ENCODE results near the gene JAKMIP1.
A peak's percentile ranks its signal among the peaks of the same experiment; 100 is the strongest.

JAKMIP1 gene

DNA sequence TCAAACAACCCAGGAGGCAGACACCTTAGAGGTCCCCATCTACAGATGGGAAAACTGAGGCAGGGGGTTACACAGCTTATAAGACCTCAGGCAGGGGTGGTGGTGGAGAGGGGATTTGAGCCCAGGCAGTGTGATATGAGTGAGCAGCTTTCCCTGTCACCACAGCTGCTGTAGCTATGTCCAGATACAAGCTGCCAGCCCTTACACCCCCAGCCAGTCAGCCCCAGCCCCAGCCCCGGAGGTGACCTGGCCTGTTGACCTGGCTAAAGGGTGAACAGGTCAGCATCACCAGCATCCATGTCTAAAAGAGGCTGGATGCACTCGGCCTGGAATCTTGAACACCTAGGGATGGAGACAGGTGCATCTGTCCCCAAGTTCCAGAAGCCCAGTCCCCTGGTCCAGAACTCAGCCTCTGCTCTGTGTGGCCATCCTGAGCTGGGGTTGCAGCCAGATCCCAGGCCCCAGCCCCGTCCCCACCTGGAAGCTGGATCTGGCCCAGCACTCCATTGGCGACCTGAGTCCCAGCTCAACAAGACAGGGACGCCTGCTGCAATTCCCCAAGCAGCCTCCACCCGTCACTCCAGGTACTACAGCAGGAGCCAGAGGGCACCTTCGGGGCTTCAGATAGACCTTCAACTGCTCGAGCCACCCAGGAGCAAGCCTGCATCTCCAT lies 89.5 kb downstream of the JAKMIP1 start:
- Histone ChIP-seq H3K27me3 (ENCODE audit: insufficient read depth, low read length, poor library complexity, severe bottlenecking) (no peaks in the 10 kb centered on the region), H3K9me2 (replicated peaks; ENCODE audit: low read depth, low read length) (no peaks in the 10 kb centered on the region), H3K4me1 (ENCODE audit: insufficient read depth, low read length, poor library complexity, severe bottlenecking) (no peaks in the 10 kb centered on the region), H3K9me3 (ENCODE audit: insufficient read depth, low read depth, low read length) (no peaks in the 10 kb centered on the region), H3K36me3 (ENCODE audit: insufficient read depth, low read length) (no peaks in the 10 kb centered on the region), H3K79me2 (ENCODE audit: insufficient read depth, low read length) (no peaks in the 10 kb centered on the region), H2AFZ (ENCODE audit: low read length) (no peak overlapping the region), H3K9ac (ENCODE audit: low read depth, low read length, poor library complexity, severe bottlenecking) (no peak overlapping the region), H3K4me2 (ENCODE audit: low read depth, low read length, poor library complexity, severe bottlenecking) (no peak overlapping the region), H4K20me1 (ENCODE audit: insufficient read depth, low read length, poor library complexity, severe bottlenecking) (no peaks in the 10 kb centered on the region), H3F3A (ENCODE audit: low read depth) (no peaks in the 10 kb centered on the region), H3K4me3 (ENCODE audit: low read length, poor library complexity, severe bottlenecking) (no peak overlapping the region)
- TF ChIP-seq, protein P1, sequence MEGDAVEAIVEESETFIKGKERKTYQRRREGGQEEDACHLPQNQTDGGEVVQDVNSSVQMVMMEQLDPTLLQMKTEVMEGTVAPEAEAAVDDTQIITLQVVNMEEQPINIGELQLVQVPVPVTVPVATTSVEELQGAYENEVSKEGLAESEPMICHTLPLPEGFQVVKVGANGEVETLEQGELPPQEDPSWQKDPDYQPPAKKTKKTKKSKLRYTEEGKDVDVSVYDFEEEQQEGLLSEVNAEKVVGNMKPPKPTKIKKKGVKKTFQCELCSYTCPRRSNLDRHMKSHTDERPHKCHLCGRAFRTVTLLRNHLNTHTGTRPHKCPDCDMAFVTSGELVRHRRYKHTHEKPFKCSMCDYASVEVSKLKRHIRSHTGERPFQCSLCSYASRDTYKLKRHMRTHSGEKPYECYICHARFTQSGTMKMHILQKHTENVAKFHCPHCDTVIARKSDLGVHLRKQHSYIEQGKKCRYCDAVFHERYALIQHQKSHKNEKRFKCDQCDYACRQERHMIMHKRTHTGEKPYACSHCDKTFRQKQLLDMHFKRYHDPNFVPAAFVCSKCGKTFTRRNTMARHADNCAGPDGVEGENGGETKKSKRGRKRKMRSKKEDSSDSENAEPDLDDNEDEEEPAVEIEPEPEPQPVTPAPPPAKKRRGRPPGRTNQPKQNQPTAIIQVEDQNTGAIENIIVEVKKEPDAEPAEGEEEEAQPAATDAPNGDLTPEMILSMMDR (conservative IDR thresholded peaks at IDR 0.05; ENCODE audit: low read length): no peak
- TF ChIP-seq EZH2phosphoT487 (IDR thresholded peaks at IDR 0.05; ENCODE audit: borderline replicate concordance): no peak

DNA sequence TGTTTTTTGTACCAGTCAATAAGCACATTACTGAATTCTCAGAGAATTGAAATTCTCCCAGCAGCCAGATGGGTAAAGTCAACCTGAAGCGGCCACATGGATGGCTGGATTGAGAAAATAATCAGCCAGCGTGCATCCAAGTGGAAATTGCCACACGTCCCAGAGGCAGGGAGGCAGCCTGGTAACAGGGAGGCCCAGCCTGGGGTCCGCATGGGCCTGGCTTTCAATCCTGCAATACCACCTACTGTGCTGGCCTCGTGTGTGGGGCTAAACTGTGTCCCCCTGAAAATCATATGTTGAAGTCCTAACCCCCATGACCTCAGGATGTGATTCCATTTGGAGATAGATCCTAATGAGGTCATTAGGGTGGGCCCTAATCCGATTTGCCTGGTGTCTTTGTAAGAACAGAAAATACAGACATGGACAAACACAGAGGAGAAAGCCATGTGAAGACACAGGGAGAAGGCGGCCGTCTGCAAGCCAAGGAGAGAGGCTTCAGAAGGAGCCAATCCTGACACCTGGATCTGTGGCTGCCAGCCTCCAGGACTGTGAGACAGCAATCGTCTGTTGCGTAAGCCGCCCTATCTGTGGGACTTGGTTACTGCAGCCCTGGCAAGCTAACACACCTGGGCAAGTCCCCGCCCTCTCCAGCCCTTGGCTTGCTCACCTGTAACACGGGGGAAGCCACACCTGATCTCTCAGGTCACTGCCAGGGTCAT lies 90.3 kb downstream of the JAKMIP1 start:
- Histone ChIP-seq H3K4me3 (ENCODE audit: low read length, poor library complexity, severe bottlenecking) (no peak overlapping the region), H3K4me2 (ENCODE audit: low read depth, low read length, poor library complexity, severe bottlenecking) (no peak overlapping the region)
- no peak for TF ChIP-seq EZH2phosphoT487 (IDR thresholded peaks at IDR 0.05; ENCODE audit: borderline replicate concordance)
- TF ChIP-seq, protein P1 (conservative IDR thresholded peaks at IDR 0.05; ENCODE audit: low read length): peak; percentile 33

DNA sequence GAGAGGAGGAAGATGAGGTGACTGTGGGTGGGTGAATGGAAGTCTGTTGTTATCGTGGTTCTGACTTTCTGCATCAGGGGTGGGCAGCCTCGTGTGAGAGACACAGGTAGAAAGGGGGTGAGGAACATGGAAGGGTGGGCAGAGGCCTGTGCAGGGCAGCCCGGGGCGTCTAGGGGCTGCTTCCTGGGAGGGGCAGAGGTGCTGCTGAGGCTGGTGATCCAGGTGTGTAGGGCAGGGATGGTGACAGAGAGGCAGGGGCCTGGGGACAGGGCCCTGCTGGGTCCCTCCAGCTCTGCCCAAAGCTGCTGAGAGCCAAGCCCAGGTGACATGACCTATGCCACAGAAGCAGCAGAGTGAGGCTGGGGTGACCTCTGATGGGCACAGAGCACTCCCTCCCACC lies 92.5 kb downstream of the JAKMIP1 start:
- H2AFZ ChIP-seq (ENCODE audit: low read length): no peak overlapping the region
- no peaks in the 10 kb centered on the region for H3K27me3 ChIP-seq (ENCODE audit: insufficient read depth, low read length, poor library complexity, severe bottlenecking)
- TF ChIP-seq, protein P1 (conservative IDR thresholded peaks at IDR 0.05; ENCODE audit: low read length): no peak
- H3K9ac ChIP-seq (ENCODE audit: low read depth, low read length, poor library complexity, severe bottlenecking): no peak overlapping the region
- H3K79me2 ChIP-seq (ENCODE audit: insufficient read depth, low read length): no peaks in the 10 kb centered on the region
- no peaks in the 10 kb centered on the region for H3F3A ChIP-seq (ENCODE audit: low read depth)
- no peaks in the 10 kb centered on the region for H3K9me2 ChIP-seq (replicated peaks; ENCODE audit: low read depth, low read length)
- no peak overlapping the region for H3K4me3 ChIP-seq (ENCODE audit: low read length, poor library complexity, severe bottlenecking)
- H3K36me3 ChIP-seq (ENCODE audit: insufficient read depth, low read length): no peaks in the 10 kb centered on the region
- no peaks in the 10 kb centered on the region for H3K9me3 ChIP-seq (ENCODE audit: insufficient read depth, low read depth, low read length)
- no peaks in the 10 kb centered on the region for H4K20me1 ChIP-seq (ENCODE audit: insufficient read depth, low read length, poor library complexity, severe bottlenecking)
- no peaks in the 10 kb centered on the region for H3K4me1 ChIP-seq (ENCODE audit: insufficient read depth, low read length, poor library complexity, severe bottlenecking)
- no peak overlapping the region for H3K4me2 ChIP-seq (ENCODE audit: low read depth, low read length, poor library complexity, severe bottlenecking)

More for the DNA sequence above, 90.3 kb downstream of the JAKMIP1 start:
- Histone ChIP-seq H3K4me1 (ENCODE audit: insufficient read depth, low read length, poor library complexity, severe bottlenecking) (no peaks in the 10 kb centered on the region), H3K27me3 (ENCODE audit: insufficient read depth, low read length, poor library complexity, severe bottlenecking) (no peaks in the 10 kb centered on the region), H3F3A (ENCODE audit: low read depth) (no peaks in the 10 kb centered on the region), H4K20me1 (ENCODE audit: insufficient read depth, low read length, poor library complexity, severe bottlenecking) (no peaks in the 10 kb centered on the region), H3K79me2 (ENCODE audit: insufficient read depth, low read length) (no peaks in the 10 kb centered on the region), H3K9me2 (replicated peaks; ENCODE audit: low read depth, low read length) (no peaks in the 10 kb centered on the region), H3K36me3 (ENCODE audit: insufficient read depth, low read length) (no peaks in the 10 kb centered on the region), H3K9me3 (ENCODE audit: insufficient read depth, low read depth, low read length) (no peaks in the 10 kb centered on the region), H2AFZ (ENCODE audit: low read length) (no peak overlapping the region), H3K9ac (ENCODE audit: low read depth, low read length, poor library complexity, severe bottlenecking) (no peak overlapping the region)

All from Loucy (cell line).